Measurements from ENCODE around the gene TRDN. TPM values are rescaled to one million over a fixed set of nuclear protein-coding genes. Genes with fewer than 3 reads are reported as not detected.
"Not testable (repeated sequence)": the region's sequence is repeated elsewhere in the genome, so short reads cannot be mapped to it uniquely, and the experiment has no call there.

Gene TRDN
- total and polyA plus RNA-seq, 2 donors = 0.18 to 0.38 TPM

DNA sequence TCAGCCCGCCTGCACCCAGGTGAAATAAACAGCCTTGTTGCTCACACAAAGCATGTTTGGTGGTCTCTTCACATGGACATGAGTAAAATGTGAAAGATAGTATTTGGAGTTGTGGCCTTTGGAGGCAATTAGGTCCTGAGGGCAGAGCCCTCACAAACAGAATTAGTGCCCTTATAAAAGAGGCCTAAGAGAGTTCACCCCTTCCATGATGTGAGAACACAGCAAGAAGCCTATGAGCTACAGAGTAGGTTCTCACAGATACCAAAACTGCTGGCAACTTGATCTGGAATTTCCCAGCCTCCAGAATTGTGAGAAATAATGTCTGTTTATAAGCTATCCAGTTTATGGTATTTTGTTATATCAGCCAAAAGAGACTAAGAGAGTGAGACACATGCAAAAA is 74.5 kb downstream of the TRDN start:
- no peaks in the 10 kb centered on the region for H3K4me1 ChIP-seq (ENCODE audit: control insufficient read depth in 2 of 2, insufficient read depth in 2 of 2, low read length in 2 of 2)
- H3K4me3 ChIP-seq (ENCODE audit: low read length in 2 of 2) = no peak overlapping the region
- H3K9me3 ChIP-seq (ENCODE audit: control insufficient read depth in 2 of 2, insufficient read depth in 1 of 2, low read length in 1 of 2) = no peaks in the 10 kb centered on the region
- no peak for DNase-seq (ENCODE audit: low read depth in 6 of 9, low spot score in 9 of 9)
- H3K27me3 ChIP-seq (ENCODE audit: control insufficient read depth in 2 of 2, insufficient read depth in 1 of 2, low read length in 1 of 2) = no peaks in the 10 kb centered on the region
- no peaks in the 10 kb centered on the region for H3K36me3 ChIP-seq (ENCODE audit: control insufficient read depth in 2 of 2, insufficient read depth in 2 of 2, low read length in 1 of 2)
- no peak overlapping the region for H3K27ac ChIP-seq (ENCODE audit: low read depth in 1 of 2, low read length in 1 of 2)
- 89% methylated on average over 1 of the region's 1 CpG for WGBS

DNA sequence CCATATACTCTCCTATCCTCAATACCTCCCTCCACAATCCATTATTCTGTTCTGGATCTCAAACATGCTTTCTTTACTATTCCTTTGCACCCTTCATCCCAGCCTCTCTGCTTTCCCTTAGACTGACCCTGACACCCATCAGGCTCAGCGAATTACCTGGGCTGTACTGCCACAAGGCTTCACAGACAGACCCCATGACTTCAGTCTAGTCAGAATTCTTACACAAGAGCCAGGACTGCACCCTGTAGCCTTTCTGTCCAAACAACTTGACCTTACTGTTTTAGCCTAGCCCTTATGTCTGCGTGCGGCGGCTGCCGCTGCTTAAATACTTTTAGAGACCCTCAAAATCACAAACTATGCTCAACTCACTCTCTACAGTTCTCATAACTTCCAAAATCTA is 76.9 kb downstream of the TRDN start:
- whole genome bisulfite sequencing = 97% methylated on average over 5 of the region's 5 CpGs
- H3K27me3 ChIP-seq (ENCODE audit: control insufficient read depth in 2 of 2, insufficient read depth in 1 of 2, low read length in 1 of 2); H3K4me3 ChIP-seq (ENCODE audit: low read length in 2 of 2); H3K27ac ChIP-seq (ENCODE audit: low read depth in 1 of 2, low read length in 1 of 2); DNase-seq (ENCODE audit: low read depth in 6 of 9, low spot score in 9 of 9); H3K9me3 ChIP-seq (ENCODE audit: control insufficient read depth in 2 of 2, insufficient read depth in 1 of 2, low read length in 1 of 2); H3K4me1 ChIP-seq (ENCODE audit: control insufficient read depth in 2 of 2, insufficient read depth in 2 of 2, low read length in 2 of 2); H3K36me3 ChIP-seq (ENCODE audit: control insufficient read depth in 2 of 2, insufficient read depth in 2 of 2, low read length in 1 of 2): not testable (repeated sequence)

DNA sequence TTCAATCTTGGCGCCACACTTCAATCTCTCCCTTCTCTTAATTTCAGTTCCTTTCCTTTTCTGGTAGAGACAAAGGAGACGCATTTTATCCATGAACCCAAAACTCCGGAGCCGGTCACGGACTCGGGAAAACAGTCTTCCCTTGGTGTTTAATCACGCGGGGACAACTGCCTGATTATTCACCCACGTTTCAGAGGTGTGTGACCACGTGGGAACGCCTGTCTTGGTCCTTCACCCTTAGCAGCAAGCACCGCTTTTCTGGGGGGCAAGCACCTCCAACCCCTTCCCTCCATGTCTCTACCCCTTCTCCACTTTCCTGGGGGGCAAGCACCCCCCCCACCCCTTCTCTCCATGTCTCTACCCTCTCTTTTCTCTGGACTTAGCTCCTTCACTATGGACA is 79.3 kb downstream of the TRDN start:
- not testable (repeated sequence) for H3K4me3 ChIP-seq (ENCODE audit: low read length in 2 of 2); H3K4me1 ChIP-seq (ENCODE audit: control insufficient read depth in 2 of 2, insufficient read depth in 2 of 2, low read length in 2 of 2); H3K9me3 ChIP-seq (ENCODE audit: control insufficient read depth in 2 of 2, insufficient read depth in 1 of 2, low read length in 1 of 2); H3K27ac ChIP-seq (ENCODE audit: low read depth in 1 of 2, low read length in 1 of 2); DNase-seq (ENCODE audit: low read depth in 6 of 9, low spot score in 9 of 9); H3K27me3 ChIP-seq (ENCODE audit: control insufficient read depth in 2 of 2, insufficient read depth in 1 of 2, low read length in 1 of 2); H3K36me3 ChIP-seq (ENCODE audit: control insufficient read depth in 2 of 2, insufficient read depth in 2 of 2, low read length in 1 of 2)
- 96% methylated on average over 12 of the region's 12 CpGs for WGBS

DNA sequence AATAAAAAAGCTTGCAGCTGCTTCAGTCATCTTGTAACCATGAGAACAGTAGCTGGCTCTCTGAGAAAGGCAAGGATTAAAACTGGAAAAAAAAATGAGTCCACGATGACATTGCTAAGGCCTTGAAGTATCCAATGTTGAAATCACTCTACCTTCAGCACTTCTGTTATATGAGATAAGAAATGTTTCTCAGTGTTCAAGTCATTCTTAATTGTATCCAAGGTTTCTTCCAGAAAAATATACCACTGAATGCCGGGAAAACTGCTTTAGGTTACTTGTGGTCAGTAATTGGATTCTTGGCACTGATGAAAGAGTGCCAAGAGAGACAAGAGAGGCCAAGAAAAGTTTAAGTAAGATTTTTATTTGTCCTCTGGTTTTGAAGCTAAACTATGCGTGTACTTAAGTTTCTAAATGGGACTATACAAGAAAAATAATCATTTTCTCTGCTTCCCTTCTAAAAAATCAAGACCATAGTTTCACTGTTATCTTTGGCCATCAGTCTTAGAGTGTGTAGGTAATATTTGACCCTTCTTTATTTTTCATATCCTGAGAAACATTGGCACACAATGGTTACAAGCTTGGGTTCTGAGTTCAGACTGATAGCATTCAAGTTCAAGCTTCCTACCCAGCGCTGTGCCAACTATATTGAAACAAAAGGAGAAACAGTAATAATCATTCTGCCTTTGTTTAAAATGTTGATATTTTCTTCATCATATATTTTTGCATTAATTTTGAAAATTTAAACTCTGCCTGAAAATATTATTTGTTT is 84.6 kb downstream of the TRDN start:
- Histone ChIP-seq H3K27me3 (ENCODE audit: control insufficient read depth in 2 of 2, insufficient read depth in 1 of 2, low read length in 1 of 2) (no peaks in the 10 kb centered on the region), H3K9me3 (ENCODE audit: control insufficient read depth in 2 of 2, insufficient read depth in 1 of 2, low read length in 1 of 2) (no peaks in the 10 kb centered on the region), H3K36me3 (ENCODE audit: control insufficient read depth in 2 of 2, insufficient read depth in 2 of 2, low read length in 1 of 2) (no peaks in the 10 kb centered on the region), H3K4me3 (ENCODE audit: low read length in 2 of 2) (no peak overlapping the region), H3K4me1 (ENCODE audit: control insufficient read depth in 2 of 2, insufficient read depth in 2 of 2, low read length in 2 of 2) (no peaks in the 10 kb centered on the region), H3K27ac (ENCODE audit: low read depth in 1 of 2, low read length in 1 of 2) (no peak overlapping the region)
- no peak for DNase-seq (ENCODE audit: low read depth in 6 of 9, low spot score in 9 of 9)
- WGBS = 63% methylated on average over 4 of the region's 4 CpGs

DNA sequence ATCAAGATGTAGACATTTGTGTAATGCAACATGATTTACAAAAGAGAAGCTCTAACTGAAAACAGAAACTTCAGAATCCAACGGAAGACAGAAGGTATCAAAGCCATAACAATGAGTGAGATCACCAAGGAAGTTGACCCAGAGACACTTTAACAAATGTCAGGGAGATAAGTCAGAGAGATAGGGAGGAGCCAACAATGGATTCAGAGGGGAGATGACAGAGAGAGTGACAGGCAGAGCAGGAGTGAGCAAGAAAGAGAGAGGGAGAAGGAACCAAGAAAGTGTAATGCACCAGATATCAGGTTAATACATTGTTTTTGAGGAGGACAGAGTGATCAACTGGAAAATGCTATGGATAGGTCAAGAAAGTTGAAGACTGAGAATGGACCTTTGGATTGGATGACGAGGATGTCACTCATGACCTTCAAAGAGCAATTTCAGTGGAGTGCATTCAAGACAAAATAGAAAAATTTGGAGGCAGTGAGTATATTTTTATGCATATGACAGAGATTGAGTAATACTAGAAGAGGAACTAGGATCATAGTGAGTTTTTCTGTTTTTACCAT is 86.6 kb downstream of the TRDN start:
- no peak overlapping the region for H3K4me3 ChIP-seq (ENCODE audit: low read length in 2 of 2)
- no peaks in the 10 kb centered on the region for H3K9me3 ChIP-seq (ENCODE audit: control insufficient read depth in 2 of 2, insufficient read depth in 1 of 2, low read length in 1 of 2)
- no peaks in the 10 kb centered on the region for H3K36me3 ChIP-seq (ENCODE audit: control insufficient read depth in 2 of 2, insufficient read depth in 2 of 2, low read length in 1 of 2)
- no peaks in the 10 kb centered on the region for H3K27me3 ChIP-seq (ENCODE audit: control insufficient read depth in 2 of 2, insufficient read depth in 1 of 2, low read length in 1 of 2)
- no peak overlapping the region for H3K27ac ChIP-seq (ENCODE audit: low read depth in 1 of 2, low read length in 1 of 2)
- 92% methylated on average over 2 of the region's 2 CpGs for WGBS
- DNase-seq (ENCODE audit: low read depth in 6 of 9, low spot score in 9 of 9) = no peak
- no peaks in the 10 kb centered on the region for H3K4me1 ChIP-seq (ENCODE audit: control insufficient read depth in 2 of 2, insufficient read depth in 2 of 2, low read length in 2 of 2)

DNA sequence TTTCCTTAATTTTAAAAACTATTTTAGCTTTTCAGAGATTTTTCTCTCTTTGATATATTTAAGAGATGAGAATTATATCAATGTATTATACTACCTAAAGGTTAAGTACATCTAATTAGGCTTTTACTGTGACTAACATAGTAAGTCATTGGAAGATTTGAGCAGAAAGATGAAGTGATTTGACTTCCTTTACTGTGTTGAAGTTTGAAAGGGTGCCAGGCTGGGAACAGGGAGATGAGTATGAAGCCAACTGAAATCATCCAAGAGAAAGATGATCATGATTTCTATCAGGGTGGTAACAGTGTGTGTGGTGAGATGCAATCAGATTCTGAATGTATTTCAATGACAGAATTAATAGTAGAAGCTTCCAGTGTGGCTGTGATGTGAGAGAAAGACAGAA is 87.3 kb downstream of the TRDN start:
- Histone ChIP-seq H3K27ac (ENCODE audit: low read depth in 1 of 2, low read length in 1 of 2) (no peak overlapping the region), H3K4me3 (ENCODE audit: low read length in 2 of 2) (no peak overlapping the region), H3K27me3 (ENCODE audit: control insufficient read depth in 2 of 2, insufficient read depth in 1 of 2, low read length in 1 of 2) (no peaks in the 10 kb centered on the region), H3K9me3 (ENCODE audit: control insufficient read depth in 2 of 2, insufficient read depth in 1 of 2, low read length in 1 of 2) (no peaks in the 10 kb centered on the region), H3K4me1 (ENCODE audit: control insufficient read depth in 2 of 2, insufficient read depth in 2 of 2, low read length in 2 of 2) (no peaks in the 10 kb centered on the region), H3K36me3 (ENCODE audit: control insufficient read depth in 2 of 2, insufficient read depth in 2 of 2, low read length in 1 of 2) (no peaks in the 10 kb centered on the region)
- DNase-seq (ENCODE audit: low read depth in 6 of 9, low spot score in 9 of 9) = no peak

DNA sequence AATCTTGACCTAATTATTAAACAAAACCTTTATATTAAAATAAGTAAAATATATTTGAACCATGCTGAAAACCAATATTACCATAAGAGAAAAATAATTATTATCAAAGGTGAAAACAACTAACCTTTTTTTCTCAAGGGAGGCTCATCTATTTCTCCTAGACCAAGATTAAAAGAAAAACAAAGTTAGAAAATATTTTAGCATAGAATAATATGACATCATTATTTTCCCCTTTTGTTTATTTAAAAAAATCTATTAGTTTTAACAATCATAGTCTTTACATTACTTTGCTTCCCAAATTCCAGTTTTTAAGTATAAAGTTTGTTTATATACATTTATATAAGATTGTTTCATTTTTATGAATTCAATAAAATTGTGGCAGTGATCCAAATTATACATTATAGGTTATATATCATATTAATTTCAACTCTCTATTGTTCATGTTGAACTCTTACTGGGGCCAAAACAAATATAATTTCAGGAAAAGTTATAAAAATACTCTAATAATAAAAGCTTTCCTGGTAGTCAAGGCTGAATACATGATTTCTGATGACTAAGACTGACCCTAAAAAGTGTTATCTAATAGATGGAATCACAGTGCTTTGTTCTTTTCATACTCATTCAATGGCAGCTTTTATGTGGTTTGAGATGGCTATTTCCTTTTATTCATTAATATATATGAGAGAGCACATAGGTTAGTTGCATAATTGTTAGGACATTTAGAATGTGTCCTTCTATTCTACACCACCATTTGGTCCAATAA is 89.4 kb downstream of the TRDN start:
- Histone ChIP-seq H3K36me3 (ENCODE audit: control insufficient read depth in 2 of 2, insufficient read depth in 2 of 2, low read length in 1 of 2) (no peaks in the 10 kb centered on the region), H3K27me3 (ENCODE audit: control insufficient read depth in 2 of 2, insufficient read depth in 1 of 2, low read length in 1 of 2) (no peaks in the 10 kb centered on the region), H3K9me3 (ENCODE audit: control insufficient read depth in 2 of 2, insufficient read depth in 1 of 2, low read length in 1 of 2) (no peaks in the 10 kb centered on the region), H3K4me3 (ENCODE audit: low read length in 2 of 2) (no peak overlapping the region), H3K27ac (ENCODE audit: low read depth in 1 of 2, low read length in 1 of 2) (no peak overlapping the region), H3K4me1 (ENCODE audit: control insufficient read depth in 2 of 2, insufficient read depth in 2 of 2, low read length in 2 of 2) (no peaks in the 10 kb centered on the region)
- no peak for DNase-seq (ENCODE audit: low read depth in 6 of 9, low spot score in 9 of 9)

DNA sequence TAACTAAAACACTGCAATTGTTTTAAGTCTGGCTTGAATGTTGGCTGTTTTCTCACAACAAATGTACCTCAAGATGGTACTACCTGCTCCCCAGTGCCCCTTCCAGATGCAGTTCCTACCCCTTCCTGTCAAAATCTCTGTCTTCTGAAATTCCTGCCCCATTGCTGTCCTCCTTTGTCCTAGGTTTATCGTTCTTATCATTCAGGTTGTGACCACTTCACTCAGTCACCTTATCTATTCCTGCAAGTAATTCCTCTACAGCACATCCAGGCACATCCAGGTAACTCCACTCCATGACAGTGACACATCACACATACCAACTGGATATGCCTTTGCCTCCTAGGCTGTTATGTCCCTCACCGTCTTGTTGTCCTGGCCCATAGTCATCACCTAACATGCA is 90.2 kb downstream of the TRDN start:
- Histone ChIP-seq H3K36me3 (ENCODE audit: control insufficient read depth in 2 of 2, insufficient read depth in 2 of 2, low read length in 1 of 2) (no peaks in the 10 kb centered on the region), H3K4me3 (ENCODE audit: low read length in 2 of 2) (no peak overlapping the region), H3K27me3 (ENCODE audit: control insufficient read depth in 2 of 2, insufficient read depth in 1 of 2, low read length in 1 of 2) (no peaks in the 10 kb centered on the region), H3K9me3 (ENCODE audit: control insufficient read depth in 2 of 2, insufficient read depth in 1 of 2, low read length in 1 of 2) (no peaks in the 10 kb centered on the region), H3K27ac (ENCODE audit: low read depth in 1 of 2, low read length in 1 of 2) (no peak overlapping the region), H3K4me1 (ENCODE audit: control insufficient read depth in 2 of 2, insufficient read depth in 2 of 2, low read length in 2 of 2) (no peaks in the 10 kb centered on the region)
- WGBS = 88% methylated on average over 2 of the region's 2 CpGs
- DNase-seq (ENCODE audit: low read depth in 6 of 9, low spot score in 9 of 9) = no peak

GRCh38 chr6:123541462-123541861 is 95.3 kb downstream of the TRDN start:
- DNase-seq (ENCODE audit: low read depth in 6 of 9, low spot score in 9 of 9) = no peak
- no peaks in the 10 kb centered on the region for H3K9me3 ChIP-seq (ENCODE audit: control insufficient read depth in 2 of 2, insufficient read depth in 1 of 2, low read length in 1 of 2)
- 94% methylated on average over 4 of the region's 4 CpGs for WGBS

More at GRCh38 chr6:123541462-123541861, 95.3 kb downstream of the TRDN start:
- Histone ChIP-seq H3K27me3 (ENCODE audit: control insufficient read depth in 2 of 2, insufficient read depth in 1 of 2, low read length in 1 of 2) (no peaks in the 10 kb centered on the region), H3K27ac (ENCODE audit: low read depth in 1 of 2, low read length in 1 of 2) (no peak overlapping the region), H3K4me1 (ENCODE audit: control insufficient read depth in 2 of 2, insufficient read depth in 2 of 2, low read length in 2 of 2) (no peaks in the 10 kb centered on the region), H3K4me3 (ENCODE audit: low read length in 2 of 2) (no peak overlapping the region), H3K36me3 (ENCODE audit: control insufficient read depth in 2 of 2, insufficient read depth in 2 of 2, low read length in 1 of 2) (no peaks in the 10 kb centered on the region)

Measured in thymus (tissue), 11 donors.